SK-N-SH treated with all-trans-retinoic acid at 6 μM for 48 hours (cell line): ENCODE data around the gene HSDL1.

Experiments
- ATAC-seq: fragments of 200-7000 bp; cut with Tn5 transposase; 3 replicates; pipeline ENCODE4 v1.9.1; 2020; ENCODE audit warnings: mild to moderate bottlenecking, moderate library complexity
- ARNTL ChIP-seq: fragments of 450-650 bp; formaldehyde crosslinking; IDR thresholded peaks from 2 replicates; pipeline ENCODE4 v1.5.0; 2020; ENCODE audit warnings: low read depth, mild to moderate bottlenecking, moderate library complexity, borderline replicate concordance
- BACH2 ChIP-seq: fragments of 250-450 bp; sonication (Bioruptor Pico); IDR thresholded peaks from 2 replicates; pipeline ENCODE4 v1.9.0; 2021; ENCODE audit warnings: mild to moderate bottlenecking, borderline replicate concordance
- CREB5 ChIP-seq: fragments of 250-450 bp; sonication (Bioruptor Pico); IDR thresholded peaks from 2 replicates; pipeline ENCODE4 v1.5.1; 2020; ENCODE audit warnings: low read depth, mild to moderate bottlenecking, moderate library complexity
- CSDC2 ChIP-seq: fragments of 250-450 bp; sonication (Bioruptor Pico); IDR thresholded peaks from 2 replicates; pipeline ENCODE4 v1.5.0; 2020; ENCODE audit warnings: mild to moderate bottlenecking, moderate library complexity
- CSRNP3 ChIP-seq: fragments of 250-450 bp; sonication (Bioruptor Pico); IDR thresholded peaks from 2 replicates; pipeline ENCODE4 v1.5.1; 2021; ENCODE audit warnings: mild to moderate bottlenecking, moderate library complexity
- ESRRG ChIP-seq: fragments of 250-450 bp; sonication (Bioruptor Pico); IDR thresholded peaks from 2 replicates; pipeline ENCODE4 v1.6.1; 2021; ENCODE audit warnings: mild to moderate bottlenecking
- GLIS3 ChIP-seq: fragments of 250-450 bp; sonication (Bioruptor Pico); IDR thresholded peaks from 2 replicates; pipeline ENCODE4 v1.5.0; 2020; ENCODE audit warnings: mild to moderate bottlenecking, moderate library complexity
- ISL1 ChIP-seq: fragments of 250-450 bp; sonication (Bioruptor Pico); IDR thresholded peaks from 2 replicates; pipeline ENCODE4 v2.1.2; 2022; ENCODE audit warnings: mild to moderate bottlenecking, moderate library complexity
- OSR1 ChIP-seq: fragments of 250-450 bp; sonication (Bioruptor Pico); IDR thresholded peaks from 2 replicates; pipeline ENCODE4 v1.8.0; 2022; ENCODE audit warnings: moderate library complexity, mild to moderate bottlenecking, inconsistent platforms
- PATZ1 ChIP-seq: fragments of 250-450 bp; sonication (Bioruptor Pico); IDR thresholded peaks from 2 replicates; pipeline ENCODE4 v1.8.0; 2020; ENCODE audit warnings: mild to moderate bottlenecking, moderate library complexity, borderline replicate concordance
- PPARA ChIP-seq: fragments of 250-450 bp; sonication (Bioruptor Pico); IDR thresholded peaks from 2 replicates; pipeline ENCODE4 v1.5.0; 2020; ENCODE audit warnings: mild to moderate bottlenecking, borderline replicate concordance
- RARB ChIP-seq: fragments of 250-450 bp; sonication (Bioruptor Pico); IDR thresholded peaks from 2 replicates; pipeline ENCODE4 v1.8.0; 2021; ENCODE audit warnings: mild to moderate bottlenecking, moderate library complexity
- SNAI2 ChIP-seq: fragments of 250-450 bp; sonication (Bioruptor Pico); IDR thresholded peaks from 2 replicates; pipeline ENCODE4 v1.5.0; 2020; ENCODE audit warnings: mild to moderate bottlenecking, moderate library complexity
- TCF4 ChIP-seq: fragments of 250-450 bp; sonication (Bioruptor Pico); IDR thresholded peaks from 2 replicates; pipeline ENCODE4 v1.8.0; 2021; ENCODE audit warnings: mild to moderate bottlenecking, moderate library complexity, borderline replicate concordance
- TOX ChIP-seq: fragments of 250-450 bp; sonication (Bioruptor Pico); IDR thresholded peaks from 2 replicates; pipeline ENCODE4 v1.8.0; 2021; ENCODE audit warnings: mild to moderate bottlenecking, moderate library complexity, borderline replicate concordance
- TSHZ2 ChIP-seq: fragments of 250-450 bp; sonication (Bioruptor Pico); IDR thresholded peaks from 2 replicates; pipeline ENCODE4 v1.5.0; 2020; ENCODE audit warnings: mild to moderate bottlenecking, moderate library complexity
- ZC3H10 ChIP-seq: fragments of 250-450 bp; sonication (Bioruptor Pico); IDR thresholded peaks from 2 replicates; pipeline ENCODE4 v1.5.1; 2021; ENCODE audit warnings: mild to moderate bottlenecking, moderate library complexity
- ZFP3 ChIP-seq: fragments of 250-450 bp; sonication (Bioruptor Pico); IDR thresholded peaks from 2 replicates; pipeline ENCODE4 v1.5.0; 2020; ENCODE audit warnings: mild to moderate bottlenecking, moderate library complexity
- ZFP30 ChIP-seq: fragments of 450-650 bp; formaldehyde crosslinking; IDR thresholded peaks from 2 replicates; pipeline ENCODE4 v1.5.0; 2022; ENCODE audit warnings: mild to moderate bottlenecking, moderate library complexity
- ZNF70 ChIP-seq: fragments of 450-650 bp; formaldehyde crosslinking; IDR thresholded peaks from 2 replicates; pipeline ENCODE4 v1.5.0; 2020; ENCODE audit warnings: mild to moderate bottlenecking, moderate library complexity
- ZNF8 ChIP-seq: fragments of 450-650 bp; formaldehyde crosslinking; IDR thresholded peaks from 2 replicates; pipeline ENCODE4 v1.5.0; 2020; ENCODE audit warnings: mild to moderate bottlenecking, moderate library complexity

HSDL1 gene

GRCh38 chr16:84153660-84154214, 8.8 kb upstream of the HSDL1 start:
- TF ChIP-seq ZNF70 (CRISPR knock-in tag) (no peak), ZNF8 (CRISPR knock-in tag) (no peak), RARB (CRISPR knock-in tag) (no peak), TCF4 (no peak), SNAI2 (no peak), ARNTL (no peak), GLIS3 (no peak), PATZ1 (CRISPR knock-in tag) (no peak), BACH2 (CRISPR knock-in tag) (no peak), CSDC2 (CRISPR knock-in tag) (no peak)
- no peak for ATAC-seq

- TF ChIP-seq ZC3H10 (CRISPR knock-in tag) (no peak), OSR1 (CRISPR knock-in tag) (no peak), CSRNP3 (CRISPR knock-in tag) (no peak), BACH2 (CRISPR knock-in tag) (no peak), PPARA (no peak), ISL1 (no peak), RARB (CRISPR knock-in tag) (no peak), CSDC2 (CRISPR knock-in tag) (no peak), ZFP30 (no peak), ZFP3 (CRISPR knock-in tag) (no peak), TCF4 (no peak), ZNF8 (CRISPR knock-in tag) (no peak), ESRRG (CRISPR knock-in tag) (no peak), PATZ1 (CRISPR knock-in tag) (no peak), ARNTL (no peak), TOX (no peak), GLIS3 (no peak), TSHZ2 (CRISPR knock-in tag) (no peak), CREB5 (no peak)
- TF ChIP-seq, all 23 proteins: peak for 0
- no peak for ATAC-seq
Observed at GRCh38 chr16:84150926-84151325, 5.9 kb upstream of the HSDL1 start.

GRCh38 chr16:84144209-84144858, 643 bp downstream of the HSDL1 start:
- ATAC-seq: peak; percentile 66
- TF ChIP-seq TCF4: no peak
- TF ChIP-seq ESRRG (CRISPR knock-in tag): no peak
- no peak for TF ChIP-seq CSRNP3 (CRISPR knock-in tag)
- TF ChIP-seq OSR1 (CRISPR knock-in tag): no peak
- TF ChIP-seq PATZ1 (CRISPR knock-in tag): no peak
- no peak for TF ChIP-seq ZNF8 (CRISPR knock-in tag)
- no peak for TF ChIP-seq ARNTL
- TF ChIP-seq TSHZ2 (CRISPR knock-in tag): no peak
